Cardiac muscle cell (in vitro differentiated cells and primary cell): ENCODE results near the gene CALCR. TPM values are rescaled to one million over a fixed set of nuclear protein-coding genes. Genes with fewer than 3 reads are reported as not detected.

Experiments used
- DNase-seq, 2 donors: peaks; one replicate each; pipeline versions ENCODE4 v3.0.0 to v3.0.0-alpha.2; 2010 to 2017; ENCODE audit warnings: low read depth in 1 of 2, low spot score in 1 of 2
- H3K27ac ChIP-seq: fragments of 200-600 bp; sonication (generic); 2 replicates; pipeline ENCODE4 v1.5.1; 2016
- H3K27me3 ChIP-seq: fragments of 200-600 bp; sonication (generic); 2 replicates; pipeline ENCODE4 v1.6.0; 2016; ENCODE audit warnings: control low read depth
- H3K36me3 ChIP-seq: fragments of 200-600 bp; sonication (generic); 2 replicates; pipeline ENCODE4 v1.5.1; 2016; ENCODE audit warnings: control low read depth
- H3K4me1 ChIP-seq: fragments of 200-600 bp; sonication (generic); 2 replicates; pipeline ENCODE4 v1.8.1; 2017; ENCODE audit warnings: low read depth, mild to moderate bottlenecking, mixed run types
- H3K4me3 ChIP-seq: fragments of 200-600 bp; sonication (generic); 2 replicates; pipeline ENCODE4 v1.5.1; 2016; ENCODE audit warnings: mild to moderate bottlenecking
- H3K9me3 ChIP-seq: fragments of 200-600 bp; sonication (generic); 2 replicates; pipeline ENCODE4 v1.5.1; 2017; ENCODE audit warnings: low read depth, mild to moderate bottlenecking, control low read depth
- CTCF ChIP-seq: IDR thresholded peaks from 2 replicates; pipeline ENCODE4 v1.5.1; 2012; ENCODE audit warnings: low read depth, mild to moderate bottlenecking, low read length
- polyA plus RNA-seq: library from polyadenylated mRNA; unstranded; fragments of >200 nt; fragmentation: Nextera tagmentation; extraction: Ambion mirVana; gene quantifications from 2 replicates; pipeline ENCODE4 v1.2.1, GENCODE V29; 2016
- total RNA-seq: library from RNA; depleted of rRNA; stranded (reverse); fragments of >200 nt; gene quantifications from 2 replicates; pipeline ENCODE4 v1.2.3, GENCODE V29; 2016

The CALCR gene
- total and polyA plus RNA-seq, 2 experiments from 2014 or later = not detected

DNA sequence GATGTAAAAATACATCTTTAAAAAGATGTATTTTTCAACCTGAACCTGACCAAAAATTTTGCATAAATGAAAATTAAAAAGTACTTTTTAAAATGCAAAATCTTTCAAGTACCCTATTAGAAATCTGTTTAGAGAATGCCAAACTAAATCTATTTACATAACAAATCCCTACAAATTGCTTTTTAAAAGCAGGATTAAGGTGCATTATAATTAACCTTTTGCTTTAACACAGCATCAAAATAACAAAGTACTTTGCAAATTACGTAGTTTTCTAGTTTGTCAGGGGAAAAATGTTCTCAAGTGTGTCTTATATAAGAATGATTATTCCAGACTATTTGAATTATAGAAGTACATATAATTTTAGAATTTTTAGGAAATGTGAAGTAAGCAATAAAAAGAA lies 181.5 kb downstream of the CALCR start:
- Histone ChIP-seq H3K4me1 (no peaks in the 10 kb centered on the region), H3K27ac (no peak overlapping the region), H3K36me3 (no peaks in the 10 kb centered on the region), H3K27me3 (no peaks in the 10 kb centered on the region), H3K9me3 (no peaks in the 10 kb centered on the region), H3K4me3 (no peak overlapping the region)
- DNase-seq = no peak
- TF ChIP-seq CTCF = no peak

GRCh38 chr7:93390660-93391059 lies 183.9 kb downstream of the CALCR start:
- no peak overlapping the region for H3K27ac ChIP-seq
- no peak for DNase-seq
- no peaks in the 10 kb centered on the region for H3K27me3 ChIP-seq
- H3K4me3 ChIP-seq = no peak overlapping the region
- no peaks in the 10 kb centered on the region for H3K9me3 ChIP-seq
- H3K36me3 ChIP-seq = no peaks in the 10 kb centered on the region
- no peak for TF ChIP-seq CTCF
- H3K4me1 ChIP-seq = no peaks in the 10 kb centered on the region

- Histone ChIP-seq H3K4me3 (no peak overlapping the region), H3K9me3 (no peaks in the 10 kb centered on the region), H3K27me3 (no peaks in the 10 kb centered on the region), H3K4me1 (no peaks in the 10 kb centered on the region), H3K36me3 (no peaks in the 10 kb centered on the region), H3K27ac (no peak overlapping the region)
- DNase-seq = no peak
- no peak for TF ChIP-seq CTCF
These were observed 192.2 kb downstream of the CALCR start for GRCh38 chr7:93382362-93382761.

DNA sequence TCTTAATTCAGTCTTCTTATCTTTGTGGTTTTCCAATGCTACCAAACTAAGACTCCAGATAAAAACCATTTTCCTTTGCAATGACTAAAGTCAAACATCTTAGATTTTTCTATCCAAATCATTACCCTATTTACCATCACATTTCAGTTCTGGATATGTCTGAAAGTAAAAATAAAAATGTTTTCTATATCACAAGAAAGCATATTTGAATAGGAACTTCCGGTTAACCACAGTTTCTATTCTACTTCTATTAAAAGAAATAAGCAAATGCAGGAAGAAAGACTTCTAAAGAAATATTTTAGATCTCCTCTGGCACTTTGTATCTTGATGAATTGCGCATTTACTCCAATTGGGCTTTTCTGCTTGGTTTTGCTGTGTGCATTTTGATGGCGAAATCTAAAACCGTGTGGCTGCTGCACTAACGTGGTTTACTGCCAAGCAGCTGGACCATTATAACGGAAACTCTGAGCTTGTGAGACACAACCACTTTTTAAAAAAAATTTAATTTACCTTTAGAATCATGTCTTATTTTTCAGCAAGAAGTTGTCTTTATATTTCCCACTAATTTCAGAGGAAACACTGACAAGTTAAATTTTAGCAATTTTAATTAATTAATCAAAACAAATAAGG lies 196.3 kb downstream of the CALCR start:
- Histone ChIP-seq H3K27me3 (no peaks in the 10 kb centered on the region), H3K36me3 (no peaks in the 10 kb centered on the region), H3K4me3 (no peak overlapping the region), H3K27ac (no peak overlapping the region), H3K4me1 (no peaks in the 10 kb centered on the region), H3K9me3 (no peaks in the 10 kb centered on the region)
- peak in 1 of 2 donors; percentile 11 for DNase-seq
- TF ChIP-seq CTCF = no peak

- Histone ChIP-seq H3K27ac (no peak overlapping the region), H3K4me1 (no peaks in the 10 kb centered on the region), H3K27me3 (no peaks in the 10 kb centered on the region), H3K4me3 (no peak overlapping the region), H3K36me3 (no peaks in the 10 kb centered on the region), H3K9me3 (no peaks in the 10 kb centered on the region)
- TF ChIP-seq CTCF = no peak
- no peak for DNase-seq
These were observed 198.9 kb downstream of the CALCR start for GRCh38 chr7:93375603-93376002.
